Activated CD4-positive, alpha-beta T cell treated with anti-CD3 and anti-CD28 coated beads, Interleukin-2, amount 50 U/mL, for 16 hours (primary cell): ENCODE measurements around the gene TWIST2.
A peak's percentile ranks its signal among the peaks of the same experiment; 100 is the strongest.

Experiments used
- DNase-seq: peaks from one replicate; pipeline ENCODE4 v3.0.0-alpha.2; 2020

TWIST2 gene

GRCh38 chr2:238943338-238944067 is 95.6 kb downstream of the TWIST2 start:
- no peak for DNase-seq

DNA sequence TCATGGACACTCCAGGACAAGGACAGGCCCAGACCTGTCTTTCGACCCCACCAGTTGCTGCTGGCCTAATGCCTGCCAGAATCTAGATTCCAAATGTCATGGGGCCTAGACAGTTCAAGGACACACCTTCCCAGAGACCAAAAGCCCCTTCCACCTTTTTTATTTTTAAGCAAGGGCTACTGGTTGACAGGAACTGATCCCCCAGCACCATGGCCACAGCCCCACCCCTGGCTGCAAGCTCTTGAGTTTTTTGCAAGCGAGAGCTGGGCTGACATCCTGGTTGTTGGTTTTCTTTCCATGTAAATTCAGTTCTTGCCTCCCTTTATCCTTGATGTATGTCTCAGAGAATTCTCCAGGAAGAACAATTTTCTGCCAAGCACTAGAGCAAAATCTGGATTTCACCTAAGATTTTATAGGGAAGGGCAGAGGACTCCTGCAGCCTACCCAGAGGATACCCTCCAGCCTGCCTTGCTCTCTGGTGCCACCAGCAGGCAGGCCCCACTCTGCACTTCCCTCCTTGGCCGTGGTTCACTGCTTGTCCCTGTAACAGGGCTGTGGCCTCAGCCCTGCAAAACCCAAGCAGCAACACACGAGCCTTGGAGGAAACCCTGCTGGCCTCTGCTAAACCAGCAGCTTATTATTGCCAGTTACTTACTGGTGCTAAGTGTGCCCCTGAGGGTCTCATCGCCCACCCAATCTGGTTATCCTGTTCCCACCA is 97.7 kb downstream of the TWIST2 start:
- peak; percentile 20 for DNase-seq

GRCh38 chr2:238946318-238947242 is 98.7 kb downstream of the TWIST2 start:
- DNase-seq: no peak

- no peak for DNase-seq
Observed at GRCh38 chr2:238947243-238947760, 99.4 kb downstream of the TWIST2 start.

DNA sequence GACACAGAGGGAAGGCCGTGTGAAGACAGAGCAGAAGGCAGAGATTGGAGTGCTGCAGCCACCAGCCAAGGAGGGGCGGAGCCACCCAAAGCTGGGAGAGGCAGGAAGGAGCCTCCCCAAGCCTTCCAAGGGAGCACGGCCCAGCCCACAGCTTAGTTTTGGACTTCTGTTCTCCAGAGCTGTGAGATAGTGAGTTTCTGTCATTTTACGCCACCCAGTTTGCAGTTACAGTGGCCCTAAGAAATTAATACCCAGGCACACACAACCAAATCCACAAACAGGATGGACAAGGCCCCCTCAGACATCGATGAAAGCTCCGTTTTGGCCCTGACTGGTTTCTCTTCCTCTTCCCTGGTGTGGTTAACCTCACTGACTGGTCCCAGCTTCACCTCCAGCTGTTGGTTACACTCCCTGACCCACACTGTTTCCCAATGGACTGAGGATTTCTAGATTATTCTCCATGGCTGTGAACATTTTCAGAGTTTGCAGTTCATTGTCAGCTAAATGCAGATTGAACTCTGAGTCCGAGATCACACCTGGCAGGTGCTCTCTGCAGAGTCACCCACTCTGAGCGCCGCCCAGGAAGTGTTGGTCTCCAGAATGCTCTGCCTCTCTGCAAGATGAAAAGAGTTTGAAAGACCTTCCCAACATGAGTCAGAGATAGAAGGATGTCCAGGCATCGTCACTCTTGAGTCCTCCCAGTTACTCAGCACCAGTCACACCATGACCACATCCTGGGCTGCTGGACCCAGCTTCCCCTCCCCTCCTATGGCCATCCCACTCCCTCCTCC is 100.2 kb downstream of the TWIST2 start:
- DNase-seq: no peak

GRCh38 chr2:238948765-238949641 is 101.1 kb downstream of the TWIST2 start:
- DNase-seq: no peak

- no peak for DNase-seq
Observed at GRCh38 chr2:238949710-238950345, 101.9 kb downstream of the TWIST2 start.

- DNase-seq: no peak
Observed at GRCh38 chr2:238950551-238950950, 102.7 kb downstream of the TWIST2 start.

DNA sequence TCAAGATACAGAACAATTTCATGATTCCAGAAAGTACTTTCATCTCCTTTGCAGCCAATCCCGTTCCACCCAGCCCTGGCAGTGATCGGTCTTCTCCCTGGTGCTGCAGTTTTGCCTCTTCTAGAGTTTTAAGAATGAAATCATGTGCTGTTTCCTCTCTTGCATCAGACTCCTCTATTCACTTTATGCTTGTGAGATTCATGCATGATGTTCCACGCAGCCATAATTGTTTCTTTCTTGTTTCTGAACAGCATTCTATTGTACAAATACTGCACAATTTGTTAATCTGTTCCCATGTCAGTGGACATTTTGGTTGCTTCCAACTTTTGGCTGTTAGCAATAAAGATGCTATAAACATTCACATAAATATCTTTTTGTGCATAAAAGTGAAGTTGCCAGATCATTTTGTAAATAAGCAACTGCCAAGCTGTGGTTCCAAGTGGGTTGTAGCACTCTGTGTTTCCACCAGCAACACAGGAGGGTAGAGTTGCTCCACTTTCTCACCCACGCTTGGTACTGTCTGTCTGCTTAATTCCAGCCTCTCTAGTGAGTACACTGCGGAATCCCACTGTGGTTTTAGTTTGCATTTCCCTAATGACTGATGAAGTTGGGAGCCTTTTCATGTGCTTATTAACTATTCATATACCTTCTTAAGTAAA is 104.5 kb downstream of the TWIST2 start:
- DNase-seq: no peak

GRCh38 chr2:238954841-238955591 is 107.1 kb downstream of the TWIST2 start:
- DNase-seq: no peak

DNA sequence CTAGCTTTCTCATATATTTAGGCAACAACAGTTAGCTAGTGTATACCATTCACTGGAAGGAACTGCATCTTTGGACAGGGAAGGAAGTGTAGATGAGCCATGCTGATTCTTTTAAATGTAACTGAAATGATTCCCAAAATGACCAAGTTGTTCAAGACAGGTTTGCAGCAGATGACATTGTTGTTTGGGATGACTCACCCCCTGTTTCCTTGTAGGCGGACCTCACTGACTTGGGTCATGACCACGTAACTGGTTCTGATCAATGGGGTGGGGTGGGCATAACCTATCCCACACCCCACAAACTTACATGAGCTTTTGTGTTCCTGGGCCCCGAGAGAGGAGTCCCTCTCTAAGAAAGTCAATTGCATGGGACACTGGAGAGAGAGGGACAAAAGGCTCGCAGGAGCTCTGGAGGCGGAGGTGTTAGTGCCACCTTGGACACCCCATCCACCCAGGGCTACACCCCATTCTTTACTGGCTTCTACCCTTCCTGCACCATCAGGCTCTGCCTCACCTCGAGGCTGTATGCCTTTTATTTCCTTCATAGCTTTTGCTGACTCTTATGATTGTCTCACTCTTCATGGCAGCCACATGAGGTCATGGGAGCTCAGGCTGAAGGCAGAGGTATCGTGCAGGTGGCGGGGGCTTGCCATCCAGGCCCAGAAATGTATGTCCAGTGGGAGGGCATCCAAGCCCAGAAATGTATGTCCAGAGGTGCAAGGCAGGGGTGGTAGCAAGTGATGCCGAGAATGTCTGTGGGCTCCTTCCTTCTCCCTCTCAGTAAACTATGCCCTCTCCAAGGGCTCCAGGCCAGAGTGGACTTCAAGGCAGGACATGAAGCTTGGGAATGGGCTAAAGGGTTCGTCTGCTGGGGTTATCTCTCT is 108.0 kb downstream of the TWIST2 start:
- DNase-seq: no peak

DNA sequence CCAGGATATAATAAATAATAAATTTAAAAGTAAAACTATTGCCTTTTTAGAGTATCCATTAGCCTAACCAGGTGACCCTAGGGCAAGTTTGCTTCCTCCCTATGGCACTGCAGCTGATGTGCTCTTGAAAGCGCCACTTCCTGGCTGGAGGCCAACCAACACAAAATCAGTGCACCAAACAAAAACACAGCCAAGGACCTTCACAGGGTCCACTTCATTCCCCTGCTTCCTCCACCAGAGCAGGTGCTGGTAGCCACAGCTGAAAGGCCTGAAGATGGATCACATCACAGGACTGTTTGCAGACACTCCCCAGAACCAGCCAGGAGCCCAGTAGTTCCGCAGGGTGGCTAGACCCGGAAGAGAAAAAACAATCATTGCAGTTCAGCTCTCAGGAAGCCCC is 108.8 kb downstream of the TWIST2 start:
- DNase-seq: no peak
